Measurements from ENCODE around the gene KRTAP5-6. TPM values are rescaled to one million over a fixed set of nuclear protein-coding genes. Genes with fewer than 3 reads are reported as not detected.
A peak's percentile ranks its signal among the peaks of the same experiment; 100 is the strongest.

Gene KRTAP5-6, protein sequence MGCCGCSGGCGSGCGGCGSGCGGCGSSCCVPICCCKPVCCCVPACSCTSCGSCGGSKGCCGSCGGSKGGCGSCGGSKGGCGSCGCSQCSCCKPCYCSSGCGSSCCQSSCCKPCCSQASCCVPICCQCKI
- total RNA-seq = not detected in 2 replicates

DNA sequence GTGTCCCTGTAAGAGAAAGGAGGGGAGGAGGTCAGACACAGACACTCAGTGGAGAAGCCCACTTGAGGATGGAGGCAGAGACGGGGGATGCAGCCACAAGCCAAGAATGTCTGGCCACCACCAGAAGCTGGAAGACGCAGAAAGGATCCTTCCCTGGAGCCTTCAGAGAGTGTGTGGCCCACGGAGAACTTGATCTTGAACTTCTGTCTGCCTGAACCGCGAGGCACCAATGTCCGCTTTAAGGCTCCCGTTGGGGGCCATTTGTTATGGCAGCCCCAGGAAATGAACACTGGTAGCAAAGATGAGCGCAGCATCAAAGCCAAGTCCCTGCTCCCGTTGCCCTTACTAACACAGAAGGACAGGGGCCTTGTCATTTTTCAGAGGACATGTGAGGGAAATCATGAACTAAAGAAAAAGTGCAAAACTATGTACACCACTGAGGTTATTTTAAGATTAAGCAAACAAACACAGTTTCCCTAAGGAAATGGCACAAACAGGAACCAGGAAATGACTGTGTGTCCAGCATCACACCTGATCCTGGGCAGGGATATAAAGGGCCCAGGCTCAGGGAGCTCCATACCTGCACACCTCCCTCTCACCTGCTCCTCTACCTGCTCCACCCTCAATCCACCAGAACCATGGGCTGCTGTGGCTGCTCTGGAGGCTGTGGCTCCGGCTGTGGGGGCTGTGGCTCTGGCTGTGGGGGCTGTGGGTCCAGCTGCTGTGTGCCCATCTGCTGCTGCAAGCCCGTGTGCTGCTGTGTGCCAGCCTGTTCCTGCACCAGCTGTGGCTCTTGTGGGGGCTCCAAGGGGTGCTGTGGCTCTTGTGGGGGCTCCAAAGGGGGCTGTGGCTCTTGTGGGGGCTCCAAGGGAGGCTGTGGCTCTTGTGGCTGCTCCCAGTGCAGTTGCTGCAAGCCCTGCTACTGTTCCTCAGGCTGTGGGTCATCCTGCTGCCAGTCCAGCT, at the start of gene KRTAP5-6:
Gene KRTAP5-6, plus strand, starts transcription at position 588 of the 963 bp plus-strand sequence. Its CDS starts 51 bp downstream, at position 639.
- no peak within 1 kb of the TSS for H3K4me3 ChIP-seq (ENCODE audit: low read depth, low read length)
- no peak for DNase-seq (ENCODE audit: low read depth)
- TF ChIP-seq, protein P1, sequence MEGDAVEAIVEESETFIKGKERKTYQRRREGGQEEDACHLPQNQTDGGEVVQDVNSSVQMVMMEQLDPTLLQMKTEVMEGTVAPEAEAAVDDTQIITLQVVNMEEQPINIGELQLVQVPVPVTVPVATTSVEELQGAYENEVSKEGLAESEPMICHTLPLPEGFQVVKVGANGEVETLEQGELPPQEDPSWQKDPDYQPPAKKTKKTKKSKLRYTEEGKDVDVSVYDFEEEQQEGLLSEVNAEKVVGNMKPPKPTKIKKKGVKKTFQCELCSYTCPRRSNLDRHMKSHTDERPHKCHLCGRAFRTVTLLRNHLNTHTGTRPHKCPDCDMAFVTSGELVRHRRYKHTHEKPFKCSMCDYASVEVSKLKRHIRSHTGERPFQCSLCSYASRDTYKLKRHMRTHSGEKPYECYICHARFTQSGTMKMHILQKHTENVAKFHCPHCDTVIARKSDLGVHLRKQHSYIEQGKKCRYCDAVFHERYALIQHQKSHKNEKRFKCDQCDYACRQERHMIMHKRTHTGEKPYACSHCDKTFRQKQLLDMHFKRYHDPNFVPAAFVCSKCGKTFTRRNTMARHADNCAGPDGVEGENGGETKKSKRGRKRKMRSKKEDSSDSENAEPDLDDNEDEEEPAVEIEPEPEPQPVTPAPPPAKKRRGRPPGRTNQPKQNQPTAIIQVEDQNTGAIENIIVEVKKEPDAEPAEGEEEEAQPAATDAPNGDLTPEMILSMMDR (IDR thresholded peaks at IDR 0.05; ENCODE audit: insufficient read depth, low read length, severe bottlenecking) = no peak
- H3K27me3 ChIP-seq (ENCODE audit: control insufficient read depth, insufficient read depth, low read length) = no peaks in the 10 kb centered on the region
- no peaks in the 10 kb centered on the region for H3K36me3 ChIP-seq (ENCODE audit: control insufficient read depth, insufficient read depth, low read length)
- no peak for FAIRE-seq

DNA sequence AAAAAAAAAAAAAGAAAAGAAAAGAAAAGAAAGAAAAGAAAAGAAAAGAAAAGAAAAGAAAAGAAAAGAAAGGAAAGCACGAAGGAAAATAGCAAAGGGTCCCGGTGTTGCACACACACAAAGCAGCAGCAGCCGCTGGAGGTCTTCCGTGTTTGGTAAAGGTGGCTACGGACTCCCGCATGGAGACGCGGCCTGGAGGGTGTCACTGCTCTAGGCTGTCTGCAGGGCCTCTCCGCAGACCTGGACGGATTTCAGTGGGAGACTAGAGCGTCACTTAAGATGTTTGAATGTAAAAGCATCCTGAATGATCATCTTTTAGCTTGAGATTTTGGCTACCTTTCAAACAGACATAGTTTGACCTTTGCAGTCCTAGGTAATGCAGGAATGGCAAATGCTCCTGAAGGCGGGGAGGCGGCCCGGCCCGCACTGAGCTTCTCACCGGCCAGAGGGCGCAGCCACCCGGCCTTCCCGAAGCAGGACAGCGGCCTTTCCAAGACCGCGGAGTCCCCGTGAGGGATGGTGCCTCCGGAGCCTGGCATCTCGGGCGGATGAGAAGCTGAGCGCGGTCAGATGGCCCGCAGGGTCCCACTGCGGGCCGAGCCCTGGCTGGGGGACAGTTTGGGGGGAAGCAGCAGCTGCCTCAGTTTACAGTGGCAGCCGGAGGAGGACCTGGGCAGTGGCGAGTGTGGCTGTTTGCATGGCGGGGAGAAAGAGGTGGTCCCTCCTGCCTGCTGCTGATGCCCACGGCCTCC, 48.9 kb upstream of the KRTAP5-6 start:
- FAIRE-seq (no peak), DNase-seq (ENCODE audit: low read depth) (no peak)
- Histone ChIP-seq H3K27me3 (ENCODE audit: control insufficient read depth, insufficient read depth, low read length) (no peaks in the 10 kb centered on the region), H3K4me3 (ENCODE audit: low read depth, low read length) (no peak overlapping the region), H3K36me3 (ENCODE audit: control insufficient read depth, insufficient read depth, low read length) (no peaks in the 10 kb centered on the region)
- TF ChIP-seq, protein P1 (IDR thresholded peaks at IDR 0.05; ENCODE audit: insufficient read depth, low read length, severe bottlenecking) = no peak

DNA sequence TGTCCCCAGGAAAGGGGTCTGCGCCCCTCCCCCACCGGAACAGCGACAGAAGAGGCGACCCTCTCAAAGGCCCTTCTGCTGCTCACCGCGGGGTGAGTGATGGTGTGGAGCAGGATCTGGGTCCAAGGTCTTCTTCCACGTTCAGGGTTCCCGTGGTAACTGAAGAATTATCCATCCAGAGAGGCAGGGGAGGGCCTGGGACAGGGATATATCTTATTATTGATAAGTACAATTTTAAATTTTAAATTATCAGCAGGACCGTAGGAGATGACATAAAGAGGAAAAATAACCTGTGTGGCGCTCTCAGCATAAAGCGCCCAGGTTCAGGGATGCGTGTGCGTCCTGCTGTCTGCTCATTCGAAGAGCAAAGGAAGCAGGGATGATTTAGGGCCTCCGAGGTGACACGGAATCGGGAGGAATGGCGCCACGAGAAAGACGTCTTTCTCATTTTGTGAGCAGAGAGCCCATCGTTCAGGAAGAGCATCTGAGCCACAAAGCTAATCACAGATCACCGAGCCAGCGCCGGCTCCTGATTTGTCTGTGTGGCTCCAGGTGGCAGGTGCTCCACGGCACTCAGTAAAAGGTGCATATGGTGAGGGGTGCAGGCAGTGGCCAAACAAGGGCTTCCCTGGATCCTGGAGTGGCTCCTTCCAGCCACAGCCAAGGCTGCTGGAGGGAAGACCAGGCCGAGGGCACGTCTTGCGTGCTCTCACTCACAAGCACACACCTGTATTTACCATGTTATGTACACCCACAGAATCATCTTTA, 48.2 kb upstream of the KRTAP5-6 start:
- TF ChIP-seq, protein P1 (IDR thresholded peaks at IDR 0.05; ENCODE audit: insufficient read depth, low read length, severe bottlenecking) = no peak
- no peaks in the 10 kb centered on the region for H3K27me3 ChIP-seq (ENCODE audit: control insufficient read depth, insufficient read depth, low read length)
- H3K36me3 ChIP-seq (ENCODE audit: control insufficient read depth, insufficient read depth, low read length) = no peaks in the 10 kb centered on the region
- no peak overlapping the region for H3K4me3 ChIP-seq (ENCODE audit: low read depth, low read length)
- DNase-seq (ENCODE audit: low read depth) (no peak), FAIRE-seq (no peak)

DNA sequence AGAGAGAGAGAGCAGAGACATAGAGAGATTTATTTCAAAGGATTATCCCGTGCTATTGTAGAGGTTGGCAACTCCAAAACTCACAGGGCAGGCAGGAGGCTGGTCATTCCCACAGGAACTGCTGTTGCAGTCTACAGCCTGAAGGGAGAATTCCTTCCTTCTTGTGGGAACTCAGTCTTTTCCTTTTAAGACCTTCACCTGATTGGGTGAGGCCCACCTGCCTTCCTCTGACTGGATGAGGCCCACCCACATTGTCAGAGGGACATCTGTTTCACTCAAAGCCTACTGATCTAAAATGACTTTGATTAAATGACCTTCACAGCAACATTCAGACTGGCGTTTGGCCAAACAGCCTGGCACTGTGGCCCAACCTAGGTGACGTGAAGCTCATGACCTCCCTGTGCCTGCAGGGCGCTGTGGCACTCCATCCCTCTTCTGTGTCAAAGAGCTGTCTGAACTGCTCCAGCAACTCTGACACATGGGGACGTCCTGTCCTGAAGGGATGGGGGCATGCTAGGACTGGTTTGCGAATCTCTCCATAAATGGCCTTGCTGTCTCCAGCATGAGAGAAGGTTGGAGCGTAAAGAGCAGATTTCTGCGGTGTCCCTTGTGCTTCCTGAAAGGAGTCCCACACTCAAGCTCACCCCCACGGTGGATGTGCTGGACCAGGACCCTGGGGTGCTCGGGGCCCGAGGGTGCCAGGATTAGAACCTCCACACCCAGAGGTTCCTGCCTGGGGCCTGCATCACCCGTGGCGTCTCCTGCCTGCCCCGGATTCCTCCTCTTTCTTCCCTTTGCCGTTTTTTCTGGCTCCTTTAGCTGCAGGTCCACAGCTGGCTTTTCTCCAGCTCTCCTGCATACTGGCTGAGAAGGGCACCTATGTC, 46.7 kb upstream of the KRTAP5-6 start:
- FAIRE-seq (peak; percentile 43), DNase-seq (ENCODE audit: low read depth) (peak; percentile 32)
- Histone ChIP-seq H3K4me3 (ENCODE audit: low read depth, low read length) (no peak overlapping the region), H3K36me3 (ENCODE audit: control insufficient read depth, insufficient read depth, low read length) (no peaks in the 10 kb centered on the region), H3K27me3 (ENCODE audit: control insufficient read depth, insufficient read depth, low read length) (no peaks in the 10 kb centered on the region)
- TF ChIP-seq, protein P1 (IDR thresholded peaks at IDR 0.05; ENCODE audit: insufficient read depth, low read length, severe bottlenecking) = no peak

DNA sequence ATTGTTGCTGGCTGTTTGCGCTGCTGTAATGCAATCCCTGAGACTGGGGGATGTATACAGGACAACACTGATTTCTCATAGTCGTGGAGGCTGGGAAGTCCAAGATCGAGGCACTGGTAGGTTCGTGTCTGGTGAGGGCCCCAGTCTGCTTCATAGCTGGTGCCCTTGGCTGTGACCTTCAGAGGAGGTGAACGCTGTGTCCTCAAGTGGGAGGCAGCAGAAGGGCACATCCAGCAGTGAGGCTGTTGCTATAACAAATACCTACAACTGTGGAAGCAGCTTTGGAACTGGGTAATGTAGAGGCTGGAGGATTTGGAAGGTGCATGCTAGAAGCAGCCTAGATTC, 46.1 kb upstream of the KRTAP5-6 start:
- Histone ChIP-seq H3K27me3 (ENCODE audit: control insufficient read depth, insufficient read depth, low read length) (no peaks in the 10 kb centered on the region), H3K4me3 (ENCODE audit: low read depth, low read length) (no peak overlapping the region), H3K36me3 (ENCODE audit: control insufficient read depth, insufficient read depth, low read length) (no peaks in the 10 kb centered on the region)
- FAIRE-seq (no peak), DNase-seq (ENCODE audit: low read depth) (no peak)
- TF ChIP-seq, protein P1 (IDR thresholded peaks at IDR 0.05; ENCODE audit: insufficient read depth, low read length, severe bottlenecking) = no peak

Data from bronchial epithelial cell (primary cell).